Testis (tissue), 2 donors: Measurements from ENCODE around the gene ULK4.

Experiments used
- CTCF ChIP-seq, 3 experiments: fragments of 450-650 bp in 2 of 3; fragments of 200-600 bp in 1 of 3; sonication (generic) in 1 of 3; IDR thresholded peaks; one replicate each; pipeline ENCODE4 v1.5.1; 2016 to 2019; ENCODE audit warnings: antibody characterized with exemption in 3 of 3, mild to moderate bottlenecking in 2 of 3, moderate library complexity in 1 of 3
- POLR2A ChIP-seq: fragments of 450-650 bp; IDR thresholded peaks from one replicate; pipeline ENCODE4 v1.6.1; 2017; ENCODE audit warnings: antibody characterized with exemption, mild to moderate bottlenecking, moderate library complexity

- no peak for TF ChIP-seq CTCF (IDR thresholded peaks at IDR 0.05)
- no peak for TF ChIP-seq POLR2A
Observed at GRCh38 chr3:41239587-41239986, 722.3 kb downstream of the ULK4 start.
